Daoy (cell line): Measurements from ENCODE around the gene PKP3. TPM values are rescaled to one million over a fixed set of nuclear protein-coding genes. Genes with fewer than 3 reads are reported as not detected.
A peak's percentile ranks its signal among the peaks of the same experiment; 100 is the strongest.
"Not testable (repeated sequence)": the region's sequence is repeated elsewhere in the genome, so short reads cannot be mapped to it uniquely, and the experiment has no call there.

Experiments
- DNase-seq: peaks from one replicate; pipeline ENCODE4 v3.0.0-alpha.2; 2015; ENCODE audit warnings: low read depth
- total RNA-seq: library from RNA; depleted of rRNA; stranded (reverse); fragments of >200 nt; shearing (Covaris generic); gene quantifications from 2 replicates; pipeline ENCODE4 v1.2.3, GENCODE V29; 2014; rRNA removed

Gene PKP3, protein sequence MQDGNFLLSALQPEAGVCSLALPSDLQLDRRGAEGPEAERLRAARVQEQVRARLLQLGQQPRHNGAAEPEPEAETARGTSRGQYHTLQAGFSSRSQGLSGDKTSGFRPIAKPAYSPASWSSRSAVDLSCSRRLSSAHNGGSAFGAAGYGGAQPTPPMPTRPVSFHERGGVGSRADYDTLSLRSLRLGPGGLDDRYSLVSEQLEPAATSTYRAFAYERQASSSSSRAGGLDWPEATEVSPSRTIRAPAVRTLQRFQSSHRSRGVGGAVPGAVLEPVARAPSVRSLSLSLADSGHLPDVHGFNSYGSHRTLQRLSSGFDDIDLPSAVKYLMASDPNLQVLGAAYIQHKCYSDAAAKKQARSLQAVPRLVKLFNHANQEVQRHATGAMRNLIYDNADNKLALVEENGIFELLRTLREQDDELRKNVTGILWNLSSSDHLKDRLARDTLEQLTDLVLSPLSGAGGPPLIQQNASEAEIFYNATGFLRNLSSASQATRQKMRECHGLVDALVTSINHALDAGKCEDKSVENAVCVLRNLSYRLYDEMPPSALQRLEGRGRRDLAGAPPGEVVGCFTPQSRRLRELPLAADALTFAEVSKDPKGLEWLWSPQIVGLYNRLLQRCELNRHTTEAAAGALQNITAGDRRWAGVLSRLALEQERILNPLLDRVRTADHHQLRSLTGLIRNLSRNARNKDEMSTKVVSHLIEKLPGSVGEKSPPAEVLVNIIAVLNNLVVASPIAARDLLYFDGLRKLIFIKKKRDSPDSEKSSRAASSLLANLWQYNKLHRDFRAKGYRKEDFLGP
- total RNA-seq, result 7.3 and 22.9 TPM in 2 replicates

DNA sequence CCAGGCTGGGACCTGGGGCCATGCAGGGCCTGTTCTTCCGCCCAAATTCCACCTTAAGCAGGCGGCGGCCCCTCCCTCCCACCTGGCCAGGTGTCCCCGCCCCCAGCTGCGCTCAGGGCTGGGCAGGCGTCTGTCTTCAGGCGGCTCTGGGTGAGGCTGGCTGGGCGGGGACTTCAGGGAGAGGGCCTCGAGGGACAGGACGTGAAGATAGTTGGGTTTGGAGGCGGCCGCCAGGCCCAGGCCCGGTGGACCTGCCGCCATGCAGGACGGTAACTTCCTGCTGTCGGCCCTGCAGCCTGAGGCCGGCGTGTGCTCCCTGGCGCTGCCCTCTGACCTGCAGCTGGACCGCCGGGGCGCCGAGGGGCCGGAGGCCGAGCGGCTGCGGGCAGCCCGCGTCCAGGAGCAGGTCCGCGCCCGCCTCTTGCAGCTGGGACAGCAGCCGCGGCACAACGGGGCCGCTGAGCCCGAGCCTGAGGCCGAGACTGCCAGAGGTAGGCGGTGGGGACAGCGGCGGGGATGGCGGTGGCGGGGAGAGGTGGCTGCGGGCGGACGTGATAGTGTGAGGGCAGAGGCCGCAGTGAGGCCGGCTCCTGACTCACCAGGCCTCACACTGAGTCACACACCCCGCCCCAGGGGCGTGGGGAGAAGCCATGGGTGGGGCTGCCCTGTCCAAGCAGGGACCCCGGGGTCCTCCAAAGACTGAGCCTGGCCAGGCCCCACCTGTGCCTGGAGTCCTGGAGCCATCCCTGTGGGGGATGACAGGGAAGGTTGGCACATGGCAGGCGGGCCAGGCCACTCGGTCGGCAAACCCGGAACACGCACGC is at the start of gene PKP3:
Gene PKP3, plus strand, starts transcription at position 176 of the 824 bp plus-strand sequence. Its CDS starts 84 bp downstream, at position 260.
- peak; percentile 84 for DNase-seq

DNA sequence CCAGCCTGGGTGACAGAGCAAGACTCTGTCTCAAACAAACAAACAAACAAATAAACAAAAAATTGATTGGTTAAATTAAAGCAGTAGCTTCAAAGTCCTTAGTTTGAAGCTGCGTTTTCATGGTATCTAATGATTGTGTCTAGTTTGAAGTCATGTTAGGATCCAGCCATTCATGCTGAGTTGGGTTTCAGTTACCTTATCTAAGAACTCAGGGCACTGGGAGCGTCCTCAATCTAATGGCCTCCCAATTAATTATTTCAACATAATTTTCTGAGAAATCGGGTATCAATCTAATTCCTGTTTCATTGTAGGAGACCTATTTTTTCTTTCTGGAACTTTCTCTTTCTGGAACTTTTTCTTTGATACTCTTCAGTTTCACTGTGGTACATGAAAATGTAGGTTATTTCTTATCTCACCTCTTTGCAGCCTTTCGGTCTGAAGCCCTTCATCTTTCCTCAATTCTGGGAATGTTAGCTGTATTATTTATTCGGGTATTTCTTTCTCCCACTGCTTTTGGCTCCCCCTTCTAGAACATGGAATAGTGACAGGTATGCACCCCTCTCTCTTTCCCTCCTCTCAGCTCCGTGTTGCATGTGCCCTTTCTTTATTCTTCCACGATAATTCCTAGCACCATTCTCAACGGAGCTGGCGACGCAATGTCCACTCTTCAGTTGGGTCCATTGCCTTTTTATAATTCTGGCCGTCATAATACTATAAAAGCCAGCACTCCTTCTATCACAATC is 49.0 kb upstream of the PKP3 start:
- DNase-seq, result no peak

GRCh38 chr11:346529-346928 is 47.5 kb upstream of the PKP3 start:
- no peak for DNase-seq

- not testable (repeated sequence) for DNase-seq
Measured at GRCh38 chr11:349270-349954, 44.6 kb upstream of the PKP3 start.

DNA sequence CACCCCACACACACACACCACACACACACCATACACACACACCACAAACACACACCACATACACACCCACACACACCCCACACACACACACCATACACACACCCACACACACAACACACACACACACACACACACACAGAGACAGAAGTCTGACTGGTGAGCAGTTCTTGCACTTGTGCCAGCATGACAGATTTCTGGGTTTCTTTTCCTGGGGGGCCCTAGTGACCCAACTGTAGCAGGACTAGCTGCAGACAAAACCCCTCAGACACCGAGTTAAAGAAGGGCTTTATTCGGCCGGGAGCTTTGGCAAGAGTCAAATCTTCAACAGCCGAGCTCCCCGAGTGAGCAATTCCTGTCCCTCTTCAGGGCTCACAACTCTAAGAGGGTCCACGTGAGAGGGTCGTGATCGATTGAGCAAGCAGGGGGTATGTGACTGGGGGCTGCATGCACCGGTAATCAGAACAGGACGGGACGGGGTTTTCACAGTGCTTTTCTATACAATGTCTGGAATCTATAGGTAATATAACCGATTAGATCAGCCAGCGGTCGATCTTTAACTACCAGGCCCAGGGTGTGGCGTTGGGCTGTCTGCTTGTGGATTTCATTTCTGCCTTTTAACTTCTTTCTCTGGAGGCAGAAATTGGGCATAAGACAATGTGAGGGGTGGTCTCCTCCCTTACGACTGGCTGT is 43.8 kb upstream of the PKP3 start:
- not testable (repeated sequence) for DNase-seq

DNA sequence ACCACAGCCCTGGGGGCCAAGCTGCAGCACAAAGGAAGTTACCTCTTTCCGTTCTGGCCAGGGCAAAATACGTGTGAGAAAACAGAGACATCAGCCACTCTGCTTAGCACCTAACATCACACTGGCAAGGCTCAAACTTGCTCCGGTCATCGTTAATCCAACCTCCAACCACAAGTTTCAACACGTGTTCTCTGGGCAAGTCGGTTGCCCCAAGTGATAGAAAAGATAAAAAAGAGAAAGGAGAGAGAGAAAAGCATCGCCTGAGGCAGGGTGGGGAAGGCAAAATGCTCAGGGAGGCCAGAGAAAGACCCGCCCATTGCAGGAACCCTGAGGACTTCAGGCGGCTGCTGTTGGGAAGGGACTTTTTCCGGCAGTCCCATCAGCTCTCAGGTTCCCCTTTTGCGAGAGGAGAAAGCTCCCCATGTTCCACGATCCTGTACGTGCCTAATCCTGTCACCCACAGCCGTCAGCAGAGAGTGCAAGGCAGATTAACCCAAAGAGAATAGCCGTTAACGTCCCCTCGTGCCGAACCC is 43.2 kb upstream of the PKP3 start:
- no peak for DNase-seq

GRCh38 chr11:351411-351810 is 42.6 kb upstream of the PKP3 start:
- DNase-seq, result no peak

DNA sequence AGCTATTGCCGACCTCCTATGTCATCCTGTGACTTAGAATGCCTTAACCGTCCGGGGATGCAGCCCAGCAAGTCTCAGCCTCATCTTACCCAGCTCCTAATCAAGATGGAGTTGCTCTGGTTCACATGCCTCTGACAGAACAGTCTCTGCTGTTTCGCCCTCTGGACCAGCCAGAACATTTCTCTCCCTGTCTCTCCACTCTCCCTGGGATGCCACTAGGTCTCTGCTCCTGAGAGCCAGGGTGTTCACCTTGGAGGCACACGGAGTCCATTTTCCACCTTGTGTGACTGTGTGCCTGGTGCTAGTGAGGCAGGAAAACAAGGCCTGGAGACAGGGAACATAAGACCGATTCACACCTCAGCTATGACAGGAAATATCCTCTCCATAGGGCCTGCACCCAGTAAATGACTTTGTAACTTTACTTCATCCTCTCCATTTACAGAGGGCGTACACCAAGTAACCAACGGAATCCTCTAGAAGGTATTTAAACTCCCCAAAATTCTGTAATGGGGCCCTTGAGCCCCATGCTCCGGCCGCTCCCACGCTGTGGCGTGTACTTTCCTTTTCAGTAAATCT is 41.5 kb upstream of the PKP3 start:
- no peak for DNase-seq

GRCh38 chr11:353179-353873 is 40.7 kb upstream of the PKP3 start:
- DNase-seq, result no peak

DNA sequence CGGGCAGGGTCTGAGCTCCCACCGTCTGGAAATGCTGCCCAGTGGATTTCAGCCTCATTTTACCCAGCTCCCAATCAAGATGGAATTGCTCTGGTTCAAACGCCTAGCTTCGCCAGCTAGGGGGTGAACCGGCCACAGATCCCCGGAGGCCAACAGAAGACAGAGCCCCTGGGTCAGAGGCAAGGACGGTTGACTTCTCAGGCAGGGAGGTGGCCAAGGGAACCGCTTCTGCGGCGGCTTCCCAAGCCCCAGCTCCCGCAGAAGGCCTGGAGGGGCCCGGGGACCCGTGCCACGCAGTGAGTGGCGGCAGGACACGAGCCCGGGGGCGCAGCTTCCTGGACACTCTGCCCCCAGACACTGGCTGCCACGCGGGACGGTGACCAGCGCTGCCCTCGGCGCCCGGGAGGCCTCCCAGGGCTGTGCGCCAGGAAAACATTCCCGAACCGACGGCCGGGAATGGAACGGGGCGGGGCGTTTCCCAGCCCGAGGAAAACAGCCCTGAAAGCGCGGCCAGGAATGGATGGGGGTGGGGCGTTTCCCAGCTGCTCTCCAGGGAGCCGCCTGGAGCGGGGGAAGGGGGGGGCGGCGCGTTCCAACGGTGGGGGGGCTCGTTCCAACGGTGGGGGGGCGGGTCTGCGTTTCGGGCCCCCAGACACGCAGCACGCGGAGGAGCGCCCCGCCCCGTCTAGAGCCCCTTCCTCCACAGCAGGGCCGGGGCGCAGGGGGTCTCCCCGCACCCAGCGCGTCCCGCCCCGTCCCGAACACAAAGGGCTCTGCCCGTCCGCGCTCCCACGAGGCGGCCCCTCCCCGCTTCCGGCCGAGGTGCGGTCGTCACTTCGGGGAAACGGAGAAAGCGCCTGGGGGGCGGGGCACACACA is 38.2 kb upstream of the PKP3 start:
- DNase-seq, result peak; percentile 84

DNA sequence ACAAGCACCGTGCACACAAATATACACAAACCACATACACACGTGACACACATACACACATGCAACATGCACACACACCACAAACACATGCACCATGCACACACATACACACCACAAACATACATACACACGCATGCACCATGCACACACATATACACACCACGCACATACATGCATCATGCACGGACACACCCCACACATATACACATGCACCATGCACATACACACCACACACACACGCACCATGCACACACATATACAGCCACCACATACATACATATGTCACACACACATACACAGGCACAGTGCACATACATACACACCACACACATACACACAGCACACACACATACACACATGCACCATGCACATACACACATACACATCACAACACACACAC is 37.4 kb upstream of the PKP3 start:
- no peak for DNase-seq

DNA sequence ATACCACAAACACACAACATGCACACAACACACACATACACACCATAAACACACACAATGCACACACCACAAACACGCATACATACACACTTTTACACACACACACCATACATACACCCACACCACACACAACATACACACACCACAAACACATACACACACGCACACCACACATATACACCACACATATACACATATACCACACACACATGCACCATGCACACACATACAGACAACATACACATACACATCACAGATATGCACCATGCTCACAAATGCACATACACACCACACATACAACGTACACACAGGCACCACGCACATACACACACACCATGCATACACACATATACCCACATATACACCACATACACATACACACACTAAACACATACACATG is 36.4 kb upstream of the PKP3 start:
- no peak for DNase-seq

GRCh38 chr11:358129-358800 is 35.7 kb upstream of the PKP3 start:
- DNase-seq, result no peak

DNA sequence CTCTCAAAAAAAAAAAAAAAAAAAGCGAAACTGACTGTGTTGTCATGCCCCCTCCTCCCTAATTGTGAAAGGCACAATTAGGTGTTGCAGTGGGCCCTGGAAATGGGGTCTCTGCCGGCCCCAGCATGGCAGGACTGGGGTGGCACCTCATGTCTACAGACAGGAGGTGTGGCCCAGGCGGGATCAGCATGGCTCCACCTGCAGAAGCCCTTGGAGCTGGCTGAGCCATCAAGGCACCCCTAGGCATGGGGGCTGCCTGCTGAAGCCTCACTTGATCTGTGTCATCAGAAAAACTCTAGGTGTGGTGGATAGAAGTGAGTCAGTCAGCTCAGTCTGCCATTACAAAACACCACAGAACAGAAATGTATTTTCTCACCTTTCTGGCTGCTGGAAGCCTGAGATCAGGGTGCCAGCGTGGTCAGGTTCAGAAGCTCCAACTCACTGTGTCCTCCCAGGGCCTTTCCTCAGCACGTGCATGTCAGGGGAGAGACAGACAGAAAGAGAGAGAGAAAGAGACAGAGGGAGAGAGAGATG is 34.8 kb upstream of the PKP3 start:
- no peak for DNase-seq

DNA sequence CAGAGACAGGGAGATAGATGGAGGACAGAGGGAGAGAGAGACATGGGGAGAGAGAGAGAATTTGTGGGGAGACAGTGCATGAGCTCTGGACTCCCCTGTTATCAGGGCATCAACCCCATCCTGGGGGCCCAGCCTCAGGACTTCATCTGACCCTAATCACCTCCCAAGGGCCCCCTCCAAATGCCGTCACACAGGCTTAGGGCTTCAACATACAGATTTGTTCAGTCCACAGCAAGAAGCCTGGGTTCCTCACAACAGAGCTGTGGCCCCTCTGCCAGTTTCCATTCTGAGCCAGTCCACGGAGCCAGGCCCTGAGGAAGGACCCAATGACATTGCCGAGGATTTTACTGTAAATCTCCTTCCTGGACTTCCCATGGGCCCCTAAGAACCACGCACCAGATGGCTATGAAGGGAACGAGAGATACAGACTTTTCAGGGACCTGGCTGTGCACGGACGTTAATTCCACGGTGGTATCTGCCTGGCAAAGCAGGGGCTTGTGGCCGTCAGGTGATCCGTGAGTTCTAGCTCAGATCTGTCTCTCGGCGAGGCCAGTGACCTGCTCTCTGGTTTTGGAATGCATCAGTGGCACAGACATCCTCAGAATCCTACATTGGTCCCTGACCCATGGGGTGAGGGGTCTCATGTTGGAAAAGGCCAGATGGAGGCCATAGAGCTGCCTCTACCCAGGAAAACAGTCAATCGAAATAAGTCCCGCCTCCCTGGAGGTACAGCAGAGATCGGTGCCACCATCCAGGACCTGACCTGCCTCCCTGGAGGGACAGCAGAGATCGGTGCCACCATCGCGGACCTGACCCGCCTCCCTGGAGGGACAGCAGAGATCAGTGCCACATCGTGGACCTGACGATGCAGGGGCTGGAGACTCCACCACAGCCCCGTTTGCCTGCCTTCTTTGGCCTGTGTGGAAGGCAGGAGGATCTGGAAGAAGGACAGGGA is 33.4 kb upstream of the PKP3 start:
- no peak for DNase-seq
